Fibroblast of lung (primary cell): ENCODE results near the gene TAF1D.

Experiments
- EZH2 ChIP-seq: IDR thresholded peaks from 2 replicates; pipeline ENCODE4 v1.5.1; 2012; ENCODE audit warnings: low read length, control low read depth, mild to moderate bottlenecking; ENCODE audit errors: missing control alignments
- TF ChIP-seq, protein P1 (sequence below), 2 donors: IDR thresholded peaks in 1 of 2; conservative IDR thresholded peaks in 1 of 2; 1 replicate in 1 of 2; 2 replicates in 1 of 2; pipeline ENCODE4 v1.5.1; 2011 to 2012; ENCODE audit warnings: low read length in 2 of 2, control low read depth in 1 of 2, inconsistent platforms in 1 of 2, low read depth in 1 of 2, mild to moderate bottlenecking in 1 of 2

- TF ChIP-seq, protein P1, sequence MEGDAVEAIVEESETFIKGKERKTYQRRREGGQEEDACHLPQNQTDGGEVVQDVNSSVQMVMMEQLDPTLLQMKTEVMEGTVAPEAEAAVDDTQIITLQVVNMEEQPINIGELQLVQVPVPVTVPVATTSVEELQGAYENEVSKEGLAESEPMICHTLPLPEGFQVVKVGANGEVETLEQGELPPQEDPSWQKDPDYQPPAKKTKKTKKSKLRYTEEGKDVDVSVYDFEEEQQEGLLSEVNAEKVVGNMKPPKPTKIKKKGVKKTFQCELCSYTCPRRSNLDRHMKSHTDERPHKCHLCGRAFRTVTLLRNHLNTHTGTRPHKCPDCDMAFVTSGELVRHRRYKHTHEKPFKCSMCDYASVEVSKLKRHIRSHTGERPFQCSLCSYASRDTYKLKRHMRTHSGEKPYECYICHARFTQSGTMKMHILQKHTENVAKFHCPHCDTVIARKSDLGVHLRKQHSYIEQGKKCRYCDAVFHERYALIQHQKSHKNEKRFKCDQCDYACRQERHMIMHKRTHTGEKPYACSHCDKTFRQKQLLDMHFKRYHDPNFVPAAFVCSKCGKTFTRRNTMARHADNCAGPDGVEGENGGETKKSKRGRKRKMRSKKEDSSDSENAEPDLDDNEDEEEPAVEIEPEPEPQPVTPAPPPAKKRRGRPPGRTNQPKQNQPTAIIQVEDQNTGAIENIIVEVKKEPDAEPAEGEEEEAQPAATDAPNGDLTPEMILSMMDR (conservative IDR thresholded peaks at IDR 0.05 in 1 of 2, IDR thresholded peaks at IDR 0.05 in 1 of 2; ENCODE audit: low read depth in 1 of 2, low read length in 2 of 2): no peak
- no peak for TF ChIP-seq EZH2
Observed at GRCh38 chr11:93686812-93687211, 54.5 kb downstream of the TAF1D start.
